ENCODE results near the gene MAP3K7.

DNA sequence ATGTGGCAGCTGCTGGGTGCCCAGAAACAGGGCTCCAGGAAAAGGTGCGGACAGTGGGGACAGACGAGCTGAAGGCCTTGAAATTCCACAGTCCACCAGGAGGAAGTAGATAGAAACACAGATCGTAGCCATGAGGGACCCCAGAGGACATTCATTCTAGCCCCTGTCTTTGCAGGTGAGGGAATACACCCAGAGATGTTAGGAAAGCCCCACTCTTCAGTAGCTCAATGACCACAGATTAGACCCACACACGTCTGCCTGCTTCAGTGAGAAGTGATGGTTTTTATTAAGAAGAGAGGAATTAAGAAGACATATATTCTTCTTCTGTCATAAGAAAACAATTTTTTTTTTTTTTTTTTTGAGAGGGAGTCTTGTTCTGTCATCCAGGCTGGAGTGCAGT is 123.0 kb downstream of the MAP3K7 start:
- TF ChIP-seq, protein P1, sequence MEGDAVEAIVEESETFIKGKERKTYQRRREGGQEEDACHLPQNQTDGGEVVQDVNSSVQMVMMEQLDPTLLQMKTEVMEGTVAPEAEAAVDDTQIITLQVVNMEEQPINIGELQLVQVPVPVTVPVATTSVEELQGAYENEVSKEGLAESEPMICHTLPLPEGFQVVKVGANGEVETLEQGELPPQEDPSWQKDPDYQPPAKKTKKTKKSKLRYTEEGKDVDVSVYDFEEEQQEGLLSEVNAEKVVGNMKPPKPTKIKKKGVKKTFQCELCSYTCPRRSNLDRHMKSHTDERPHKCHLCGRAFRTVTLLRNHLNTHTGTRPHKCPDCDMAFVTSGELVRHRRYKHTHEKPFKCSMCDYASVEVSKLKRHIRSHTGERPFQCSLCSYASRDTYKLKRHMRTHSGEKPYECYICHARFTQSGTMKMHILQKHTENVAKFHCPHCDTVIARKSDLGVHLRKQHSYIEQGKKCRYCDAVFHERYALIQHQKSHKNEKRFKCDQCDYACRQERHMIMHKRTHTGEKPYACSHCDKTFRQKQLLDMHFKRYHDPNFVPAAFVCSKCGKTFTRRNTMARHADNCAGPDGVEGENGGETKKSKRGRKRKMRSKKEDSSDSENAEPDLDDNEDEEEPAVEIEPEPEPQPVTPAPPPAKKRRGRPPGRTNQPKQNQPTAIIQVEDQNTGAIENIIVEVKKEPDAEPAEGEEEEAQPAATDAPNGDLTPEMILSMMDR (IDR thresholded peaks at IDR 0.05; ENCODE audit: borderline replicate concordance, extremely low read depth, low read length, poor library complexity, severe bottlenecking), result no peak
- TF ChIP-seq EZH2 (IDR thresholded peaks at IDR 0.05; ENCODE audit: borderline replicate concordance, low read depth, low read length, severe bottlenecking), result no peak

Measured in DND-41 (cell line).